RKO (cell line): ENCODE measurements around the gene CKB.

Experiments used
- DNase-seq: peaks from one replicate; pipeline ENCODE4 v3.0.0-alpha.2; 2016; ENCODE audit warnings: low spot score

CKB gene

DNA sequence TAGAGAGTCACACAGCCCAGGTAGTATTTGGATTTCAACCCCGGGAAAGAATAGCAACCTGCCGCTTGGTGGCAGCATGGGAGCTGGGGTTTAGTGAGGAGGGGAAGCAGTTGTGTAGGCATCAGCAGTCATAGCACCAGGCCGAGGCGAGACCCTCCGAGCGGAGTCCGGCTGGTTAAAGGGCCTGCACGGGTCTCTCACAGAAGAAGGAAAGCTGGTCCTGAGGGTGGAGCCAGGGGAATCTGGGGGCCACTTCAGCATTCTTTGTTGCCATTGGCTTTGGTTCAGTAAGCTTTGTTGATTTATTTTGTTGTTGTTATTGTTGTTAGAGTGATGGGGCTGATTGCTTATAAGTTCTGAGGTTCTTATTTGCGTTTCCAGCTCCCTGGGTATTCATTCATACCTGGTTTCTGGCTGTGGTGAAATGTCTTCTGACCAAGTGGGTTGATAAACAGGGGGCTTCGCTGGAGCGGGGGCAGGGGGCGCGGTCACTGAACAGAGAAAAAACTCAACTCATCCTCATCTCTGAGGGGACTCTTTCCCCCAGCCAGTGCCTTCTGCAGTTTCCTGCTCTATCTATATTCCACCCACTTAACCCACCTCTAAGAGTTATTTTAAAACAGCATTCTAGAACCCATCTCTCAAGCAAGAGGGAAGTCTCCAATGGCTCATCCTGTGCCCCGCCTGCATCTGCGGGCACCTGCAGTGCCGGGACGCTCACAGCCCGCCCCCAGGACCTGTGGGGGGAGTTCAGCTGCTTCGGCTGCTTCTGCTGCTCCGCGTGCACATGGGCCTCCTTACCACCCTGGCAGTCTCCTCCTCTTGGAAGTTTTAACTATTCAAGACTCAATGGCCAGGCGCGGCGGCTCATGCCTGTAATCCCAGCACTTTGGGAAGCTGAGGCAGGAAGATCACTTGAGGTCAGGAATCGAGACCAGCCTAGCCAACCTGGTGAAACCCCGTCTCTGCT is 11.6 kb downstream of the CKB start:
- no peak for DNase-seq

DNA sequence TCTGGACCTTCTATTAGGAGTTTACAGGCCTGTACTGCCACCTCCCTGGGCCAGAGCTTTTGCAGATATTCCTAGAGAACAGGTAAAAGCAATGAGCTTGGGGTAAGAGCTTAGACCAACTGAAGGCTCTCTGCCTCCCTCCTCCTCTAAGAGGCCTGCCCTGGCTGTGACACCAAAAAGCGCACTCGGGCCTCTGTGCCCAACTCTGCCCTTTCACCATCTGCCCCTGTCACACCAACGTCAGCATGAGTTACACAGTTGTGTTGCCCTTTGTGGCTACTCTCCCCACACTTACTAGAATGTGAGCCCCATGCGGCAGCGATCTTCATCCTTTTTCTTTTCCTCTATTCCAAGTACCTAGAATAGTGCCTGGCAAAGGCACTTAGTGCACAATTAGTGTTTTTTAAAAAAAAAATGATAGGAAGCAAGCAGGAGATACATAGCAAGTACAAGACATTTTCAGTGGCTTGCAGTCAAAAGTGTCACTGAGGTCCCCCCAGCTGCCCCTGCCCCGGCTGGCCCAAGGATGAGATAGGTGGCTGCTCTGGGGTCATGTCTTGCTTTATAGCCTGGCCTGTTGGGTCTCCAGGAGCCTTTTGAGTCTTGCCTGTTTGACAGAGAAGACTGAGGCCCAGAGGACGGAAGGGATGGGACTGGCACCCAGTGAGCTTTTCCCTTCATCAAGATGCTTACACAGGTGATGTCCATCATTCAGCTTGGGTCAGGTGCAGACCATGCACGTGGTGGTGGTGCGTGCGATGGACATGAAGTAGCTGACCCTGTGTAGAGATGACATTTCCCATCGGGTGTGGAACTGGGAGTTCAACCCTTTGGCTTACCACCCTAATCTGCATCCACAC is 12.5 kb downstream of the CKB start:
- no peak for DNase-seq

DNA sequence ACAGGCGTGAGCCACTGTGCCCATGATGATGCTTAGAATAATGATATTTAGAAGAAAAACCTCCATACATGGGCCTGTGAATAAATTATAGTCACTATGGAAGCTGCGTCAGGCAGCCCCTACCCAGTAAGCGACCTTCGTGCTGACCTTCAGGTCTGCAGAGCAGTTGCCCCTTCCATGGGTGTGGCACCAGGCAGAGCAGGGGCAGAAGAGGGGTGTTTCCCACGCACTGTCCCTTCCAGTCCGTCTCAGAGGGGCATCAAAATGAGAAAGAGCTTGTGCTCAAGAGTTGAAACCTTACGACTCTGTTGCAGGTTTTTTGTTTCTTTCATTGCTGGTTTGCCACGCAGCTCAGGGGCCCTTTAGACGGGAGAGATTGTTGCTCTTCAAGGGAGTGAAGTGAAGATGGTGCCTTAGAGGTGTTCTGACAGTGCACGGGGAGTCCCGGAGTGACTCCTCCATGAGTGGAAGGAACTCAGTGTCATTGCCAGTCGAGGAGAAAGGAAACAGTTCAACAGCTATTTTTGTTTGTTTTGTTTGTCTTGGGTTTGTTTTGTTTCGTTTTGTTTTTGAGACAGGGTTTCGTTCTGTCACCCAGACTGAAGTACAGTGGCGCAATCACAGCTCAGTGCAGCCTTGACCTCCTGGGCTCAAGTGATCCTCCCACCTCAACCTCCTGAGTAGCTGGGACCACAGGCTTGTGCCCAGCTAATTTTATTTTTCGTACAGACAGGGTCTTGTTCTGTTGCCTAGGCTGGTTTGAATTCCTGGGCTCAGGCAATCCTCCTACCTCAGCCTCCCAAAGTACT is 13.9 kb downstream of the CKB start:
- DNase-seq, result no peak

DNA sequence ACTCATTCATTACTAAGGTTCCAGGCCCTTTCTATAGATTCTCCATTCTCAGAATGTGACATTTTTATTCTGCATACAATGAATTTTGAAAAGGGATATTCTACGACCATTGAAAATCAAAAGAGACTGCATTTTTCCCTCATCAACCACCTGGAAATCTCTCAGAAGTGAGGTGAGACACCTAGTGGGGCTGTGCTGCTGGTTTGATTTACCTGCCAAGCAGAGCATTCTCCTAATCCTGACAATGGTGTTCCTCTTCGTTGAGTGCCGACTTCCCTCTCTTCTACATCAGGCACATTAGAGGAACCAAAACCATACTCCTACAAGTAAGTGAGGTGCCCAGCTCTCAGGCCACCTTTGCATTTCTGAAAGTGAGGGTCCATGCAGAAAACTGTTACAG is 14.9 kb downstream of the CKB start:
- DNase-seq, result no peak

DNA sequence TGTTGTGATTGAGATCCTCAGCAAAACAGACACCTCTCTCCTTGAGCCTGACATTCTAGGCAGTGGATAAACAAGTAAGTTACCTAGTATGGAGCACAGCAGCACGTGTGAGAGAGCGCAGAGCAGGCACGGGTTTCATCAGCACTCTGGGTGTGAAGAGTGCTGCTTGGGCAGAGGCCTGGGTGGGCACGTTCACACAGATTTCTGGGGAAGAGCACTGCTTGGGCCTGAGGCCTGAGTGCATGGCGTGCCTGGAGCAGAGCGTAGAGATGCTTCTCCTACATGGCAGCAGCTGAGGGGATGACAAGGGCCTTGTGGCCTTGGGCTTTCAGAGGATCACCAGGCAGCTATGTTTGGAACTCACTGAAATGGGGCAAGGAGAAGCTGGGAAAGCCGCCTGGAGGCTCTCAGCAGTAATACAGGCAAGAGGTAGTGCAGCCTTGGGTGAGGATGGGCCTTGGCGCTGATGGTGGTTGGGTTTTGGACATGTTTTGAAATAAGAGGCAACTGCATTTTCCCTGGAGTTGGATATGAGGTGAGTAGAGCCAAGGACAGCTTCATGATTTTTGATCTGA is 17.6 kb downstream of the CKB start:
- no peak for DNase-seq

DNA sequence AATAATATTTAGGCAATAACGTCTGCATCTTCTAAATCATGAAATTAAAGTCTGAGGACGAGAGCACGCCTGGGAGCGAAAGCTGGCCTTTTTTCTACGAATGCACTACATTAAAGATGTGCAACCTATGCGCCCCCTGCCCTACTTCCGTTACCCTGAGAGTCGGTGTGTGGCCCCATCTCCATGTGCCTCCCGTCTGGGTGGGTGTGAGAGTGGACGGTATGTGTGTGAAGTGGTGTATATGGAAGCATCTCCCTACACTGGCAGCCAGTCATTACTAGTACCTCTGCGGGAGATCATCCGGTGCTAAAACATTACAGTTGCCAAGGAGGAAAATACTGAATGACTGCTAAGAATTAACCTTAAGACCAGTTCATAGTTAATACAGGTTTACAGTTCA is 19.3 kb downstream of the CKB start:
- DNase-seq, result no peak

DNA sequence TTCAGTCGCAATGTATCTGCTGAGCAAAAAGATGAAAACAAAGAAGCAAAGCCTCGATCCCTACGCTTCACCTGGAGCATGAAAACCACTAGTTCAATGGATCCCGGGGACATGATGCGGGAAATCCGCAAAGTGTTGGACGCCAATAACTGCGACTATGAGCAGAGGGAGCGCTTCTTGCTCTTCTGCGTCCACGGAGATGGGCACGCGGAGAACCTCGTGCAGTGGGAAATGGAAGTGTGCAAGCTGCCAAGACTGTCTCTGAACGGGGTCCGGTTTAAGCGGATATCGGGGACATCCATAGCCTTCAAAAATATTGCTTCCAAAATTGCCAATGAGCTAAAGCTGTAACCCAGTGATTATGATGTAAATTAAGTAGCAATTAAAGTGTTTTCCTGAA is 19.8 kb downstream of the CKB start:
- DNase-seq, result no peak

DNA sequence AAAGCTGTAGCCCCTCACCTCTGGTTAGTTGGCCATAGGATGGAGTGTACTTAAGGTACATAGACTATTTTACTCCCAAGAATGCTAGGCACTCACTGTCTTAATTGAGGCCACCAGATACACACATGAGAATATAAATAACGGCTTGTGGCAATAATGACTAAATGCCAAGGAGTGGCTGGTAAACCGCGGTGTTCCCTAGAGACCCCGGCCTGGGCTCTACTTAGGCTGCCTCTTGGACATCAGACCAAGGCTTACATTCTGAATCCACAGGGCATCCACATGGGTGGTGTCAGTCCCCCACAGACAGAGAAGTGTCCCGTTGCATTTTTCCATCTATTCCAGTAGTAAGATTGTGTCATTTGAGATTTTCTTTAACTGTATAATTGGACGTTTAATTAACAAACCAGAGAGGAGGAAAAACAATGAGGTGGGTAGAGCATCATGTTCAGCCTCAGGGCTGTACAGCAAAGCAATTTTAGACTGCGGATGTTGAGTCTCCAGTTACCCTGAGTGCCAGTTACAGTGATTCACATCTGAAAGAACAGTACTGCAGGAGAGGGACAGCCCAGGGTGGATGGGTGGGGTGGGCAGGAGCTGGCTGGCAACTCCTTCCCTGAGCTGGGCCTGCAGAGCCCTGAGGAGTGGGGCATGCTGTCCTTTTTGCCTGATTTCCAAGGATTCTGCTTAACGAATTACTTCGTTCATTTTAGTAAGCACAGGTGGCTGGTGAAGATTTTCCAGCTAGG is 20.5 kb downstream of the CKB start:
- DNase-seq, result no peak

DNA sequence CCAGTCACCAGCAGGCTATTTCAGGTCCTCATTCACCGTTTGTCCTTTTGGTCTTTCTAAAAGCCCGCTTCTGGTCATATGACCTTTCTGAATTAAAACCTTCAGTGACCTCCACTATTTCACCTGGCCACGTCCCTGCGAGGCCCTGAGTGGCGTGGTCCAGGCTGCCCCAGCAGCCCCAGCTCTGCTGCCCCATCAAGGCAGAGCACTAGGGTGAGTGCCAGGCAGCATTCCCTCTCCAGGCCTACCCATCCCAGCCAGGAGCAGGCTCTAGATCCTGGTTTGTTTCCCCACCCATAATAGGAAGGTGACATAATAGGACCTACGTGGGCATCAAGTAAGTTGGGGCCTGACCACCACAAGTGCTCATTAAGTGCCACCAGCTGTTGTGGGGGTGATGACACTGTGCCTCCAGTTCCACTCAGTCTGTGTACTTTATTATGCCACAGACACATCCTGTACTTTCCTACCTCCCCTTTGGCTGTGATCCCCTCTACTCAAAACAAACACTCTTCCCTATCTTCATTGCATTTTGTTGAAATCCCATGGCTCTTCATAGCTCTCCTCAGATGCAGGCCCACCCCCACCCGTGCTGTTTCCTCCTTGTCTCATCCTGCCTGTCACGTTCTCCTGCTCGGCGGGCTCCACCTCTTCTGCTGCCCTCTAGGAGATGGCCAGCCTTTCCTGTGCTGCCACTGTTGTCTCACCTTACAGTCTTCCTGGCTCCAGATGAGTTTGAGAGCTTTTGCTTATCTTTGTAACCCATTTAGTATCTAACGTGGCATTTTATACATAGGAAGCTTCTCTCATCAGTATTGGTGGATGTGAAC is 21.4 kb downstream of the CKB start:
- no peak for DNase-seq

DNA sequence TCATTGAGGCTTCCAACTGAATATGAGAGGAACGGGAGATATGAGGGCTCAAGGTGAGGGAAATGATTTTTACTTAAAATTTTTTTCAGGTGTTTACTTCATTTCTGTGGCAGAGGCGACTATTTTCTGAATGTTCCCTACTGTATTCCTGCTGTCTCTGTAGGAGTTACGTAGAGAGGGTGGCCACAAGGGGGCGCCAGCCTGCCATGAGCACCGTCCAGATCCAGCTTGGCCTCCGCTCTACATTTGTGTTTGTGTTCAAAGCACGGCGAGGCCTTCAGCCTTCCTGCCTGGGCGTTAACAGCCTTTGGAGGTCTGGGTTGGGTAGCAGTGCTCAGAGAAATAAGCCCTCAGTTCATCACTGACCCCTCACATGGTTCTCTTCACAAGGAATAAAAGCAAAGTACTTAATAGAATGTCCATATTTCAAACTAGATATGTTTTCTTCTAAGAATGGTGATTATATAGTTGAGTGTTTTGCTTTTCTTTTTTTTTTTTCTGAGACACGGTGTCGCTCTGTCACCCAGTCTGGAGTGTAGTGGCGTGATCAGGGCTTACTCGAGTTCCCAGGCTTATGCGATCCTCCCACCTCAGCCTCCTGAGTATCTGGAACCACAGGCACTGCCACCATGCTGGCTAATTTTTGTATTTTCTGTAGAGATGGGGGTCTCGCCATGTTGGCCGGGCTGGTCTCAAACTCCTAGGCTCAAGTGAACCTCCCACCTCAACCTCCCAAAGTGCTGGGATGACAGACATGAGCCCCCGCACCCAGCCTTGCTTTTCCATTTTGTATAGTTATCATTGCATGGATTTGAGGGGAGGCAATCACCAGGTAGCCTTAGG is 22.3 kb downstream of the CKB start:
- DNase-seq, result peak; percentile 76

DNA sequence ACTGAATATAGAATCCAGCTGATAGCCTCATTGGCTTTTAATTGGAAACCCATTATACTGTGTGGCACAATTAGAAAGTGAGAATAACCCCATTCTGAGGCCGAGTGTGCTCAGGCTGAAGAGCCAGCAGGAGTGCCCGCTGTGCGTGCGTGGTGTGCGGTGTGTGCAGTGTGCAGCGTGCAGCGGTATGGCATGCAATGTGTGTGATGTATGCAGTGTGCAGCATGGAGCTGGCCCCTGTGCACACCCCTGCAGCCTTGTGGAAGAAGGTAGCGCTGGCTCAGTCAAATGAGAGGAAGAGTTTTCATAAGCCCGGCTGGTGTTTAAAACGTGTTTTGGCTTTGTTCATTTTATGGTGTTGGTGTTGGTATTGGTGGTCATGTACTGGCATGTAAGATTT is 22.9 kb downstream of the CKB start:
- DNase-seq, result no peak

DNA sequence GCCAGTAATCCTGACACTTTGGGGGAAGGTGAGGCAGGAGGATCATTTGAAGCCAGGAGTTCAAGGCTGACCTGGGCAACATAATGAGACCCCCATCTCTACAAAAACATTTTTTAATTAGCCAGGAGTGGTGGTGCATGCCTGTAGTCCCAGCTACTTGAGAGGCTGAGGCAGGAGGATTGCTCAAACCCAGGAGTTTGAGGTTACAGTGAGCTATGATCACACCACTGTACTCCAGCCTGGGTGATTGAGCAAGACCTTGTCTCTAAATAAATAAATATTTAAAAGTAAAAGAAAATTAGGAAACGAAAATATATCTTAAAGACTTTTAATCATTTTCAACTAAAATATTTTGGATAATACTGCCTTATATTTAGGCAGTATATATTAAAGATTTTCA is 25.9 kb downstream of the CKB start:
- DNase-seq, result no peak

DNA sequence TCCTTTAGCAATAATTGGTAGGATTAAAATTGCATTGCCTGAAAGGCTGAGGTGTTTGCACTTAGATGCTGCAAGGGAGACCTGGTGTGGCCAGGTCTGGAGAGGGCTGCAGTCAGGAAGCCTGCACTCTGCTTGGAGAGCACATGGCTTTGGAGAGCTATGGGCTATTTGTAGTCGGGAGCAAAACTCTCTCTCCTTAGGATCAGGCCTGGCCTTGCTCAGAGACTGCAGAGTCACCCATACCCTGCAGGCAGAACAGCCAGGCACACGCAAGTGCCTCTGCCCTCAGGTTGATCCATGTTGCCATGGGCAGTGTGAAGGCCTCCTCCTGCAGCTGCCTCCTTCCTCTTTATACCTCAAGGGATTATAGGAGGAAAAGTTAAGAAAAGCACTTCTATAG is 26.8 kb downstream of the CKB start:
- DNase-seq, result no peak

DNA sequence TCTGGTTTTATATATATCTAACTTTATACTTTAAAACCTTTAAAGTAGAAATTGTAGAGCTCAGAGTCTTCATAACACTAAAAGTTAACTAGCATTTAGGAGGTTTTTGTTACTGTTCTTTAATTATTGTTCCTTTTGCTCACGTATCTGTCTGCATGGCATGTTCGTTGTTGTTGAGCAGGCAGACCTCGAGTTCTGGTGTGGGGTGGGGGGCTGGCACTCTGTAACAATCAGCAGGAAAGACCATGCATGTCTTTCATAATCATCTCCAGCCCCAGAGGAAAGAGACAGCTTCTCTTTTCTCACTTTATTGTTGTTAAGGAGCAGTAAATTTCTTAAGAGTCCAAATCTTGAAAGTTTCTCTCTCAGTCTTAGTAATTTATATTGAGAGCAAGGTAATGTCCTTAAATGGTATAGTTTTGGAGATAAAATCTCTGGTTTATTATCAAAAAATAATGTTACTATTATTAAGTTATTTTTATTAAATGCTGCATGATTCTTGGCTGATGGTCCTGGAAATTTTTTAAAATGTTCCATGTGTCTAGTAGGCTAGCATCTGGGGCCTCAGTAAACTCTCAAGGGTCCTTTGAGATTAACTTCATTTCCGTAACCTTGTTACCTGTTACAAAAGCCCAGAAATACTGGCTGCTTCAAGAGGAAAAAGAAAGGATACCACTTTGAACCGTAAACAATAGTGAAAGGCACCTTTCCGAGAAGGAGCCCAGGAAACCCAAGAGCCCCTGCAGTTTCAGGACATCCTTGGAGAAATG is 30.3 kb downstream of the CKB start:
- no peak for DNase-seq

DNA sequence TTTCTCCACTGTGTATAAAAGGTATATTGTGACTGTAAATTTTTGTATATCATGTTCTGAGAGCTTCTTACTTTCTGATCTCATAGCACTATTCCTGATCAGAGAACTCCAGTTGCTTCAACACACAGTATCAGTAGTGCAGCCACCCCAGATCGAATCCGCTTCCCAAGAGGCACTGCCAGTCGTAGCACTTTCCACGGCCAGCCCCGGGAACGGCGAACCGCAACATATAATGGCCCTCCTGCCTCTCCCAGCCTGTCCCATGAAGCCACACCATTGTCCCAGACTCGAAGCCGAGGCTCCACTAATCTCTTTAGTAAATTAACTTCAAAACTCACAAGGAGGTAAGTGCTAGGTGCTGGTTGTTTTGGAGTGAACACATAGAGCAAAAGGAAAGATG is 30.9 kb downstream of the CKB start:
- no peak for DNase-seq

DNA sequence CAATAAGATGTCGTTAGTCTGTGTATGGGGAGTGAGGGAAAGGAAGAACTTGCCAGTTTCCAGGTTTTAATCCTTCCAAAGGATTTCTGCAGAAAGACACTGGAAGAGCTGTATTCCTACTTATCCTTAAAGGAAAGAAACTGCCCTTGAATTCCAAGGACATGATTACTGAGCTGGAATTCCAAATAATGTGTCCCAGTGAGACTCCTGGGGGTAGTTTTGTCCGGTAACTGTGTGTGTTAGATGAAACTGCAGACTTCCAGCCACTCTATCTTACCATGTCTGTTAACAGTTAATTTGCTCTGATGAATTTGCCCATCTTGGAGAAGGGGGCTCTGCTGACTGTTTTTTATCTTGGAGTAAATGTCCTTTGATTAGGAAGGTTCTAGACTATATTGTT is 33.0 kb downstream of the CKB start:
- no peak for DNase-seq

DNA sequence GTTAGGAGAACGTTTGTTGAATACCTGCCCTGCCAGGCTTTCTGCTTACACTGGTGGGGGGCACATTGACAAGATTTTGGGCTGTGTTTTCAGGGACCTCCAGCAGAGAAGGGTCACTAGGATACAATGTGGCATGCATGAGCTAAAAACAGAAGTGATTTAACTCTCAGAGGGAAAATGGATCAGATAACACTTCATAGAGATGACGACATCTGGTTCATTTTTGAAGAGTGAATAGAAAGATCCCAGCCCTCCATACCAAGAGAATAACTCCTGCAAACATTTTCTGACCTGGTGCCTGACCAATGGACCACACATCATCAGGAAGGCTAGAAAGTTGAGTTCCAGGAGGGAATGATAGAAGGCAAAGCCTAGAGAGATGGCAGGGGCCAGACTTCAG is 33.7 kb downstream of the CKB start:
- no peak for DNase-seq

DNA sequence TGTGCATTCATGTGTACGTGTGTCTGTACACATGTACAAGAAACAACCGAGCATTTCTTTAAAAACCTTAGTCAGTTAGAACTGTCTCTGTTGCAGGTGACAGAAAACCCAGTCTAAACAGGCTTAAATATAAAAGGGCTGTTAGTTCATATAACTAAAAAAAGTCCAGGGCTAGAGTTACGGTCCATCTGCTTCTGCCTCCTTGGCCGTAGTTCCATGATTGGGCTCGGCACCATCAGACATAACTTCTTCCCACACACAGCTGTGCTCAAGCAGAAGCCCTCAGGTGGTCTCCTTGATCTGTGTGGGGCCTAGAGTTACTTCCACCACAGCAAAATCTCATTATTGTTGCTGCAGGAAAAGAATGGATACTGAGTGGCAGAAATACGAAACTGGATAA is 34.6 kb downstream of the CKB start:
- no peak for DNase-seq

DNA sequence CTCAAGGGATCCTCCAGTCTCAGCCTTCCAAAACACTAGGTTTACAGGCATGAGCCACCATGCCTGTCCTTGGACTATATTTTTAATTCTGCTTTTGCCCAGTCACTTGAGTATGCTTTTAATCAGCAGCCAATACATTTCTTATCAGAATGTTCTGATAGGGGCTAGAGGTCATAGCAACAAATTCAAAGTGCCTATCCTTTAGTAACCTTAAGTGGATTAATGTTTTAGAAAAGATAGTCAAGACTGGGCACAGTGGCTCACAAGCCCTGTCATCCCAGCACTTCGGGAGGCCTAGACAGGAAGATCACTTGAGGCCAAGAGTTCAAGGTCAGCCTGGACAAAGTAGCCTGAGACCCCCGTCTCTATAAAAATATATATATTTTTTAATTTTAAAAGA is 37.1 kb downstream of the CKB start:
- DNase-seq, result no peak
